ENCODE data around the gene ZNF79. TPM values are rescaled to one million over a fixed set of nuclear protein-coding genes. Genes with fewer than 3 reads are reported as not detected.

The ZNF79 gene
- total and polyA plus RNA-seq, 2 donors from 2014 or later = 2.1 to 9.1 TPM

- DNase-seq (peak in 1 of 5 donors; percentile 18), FAIRE-seq (no peak)
- intact Hi-C loops (cut with DNase I) = no loop called here
- Histone ChIP-seq H3K4me1 (ENCODE audit: control insufficient read depth in 2 of 3, insufficient read depth in 2 of 3, low read depth in 1 of 3, low read length in 3 of 3) (peaks cover 0 to 8% (median 0%) of the 10 kb centered on the region in 3 donors), H3K9ac (ENCODE audit: low read length in 3 of 3) (no peak overlapping the region), H3K27ac (ENCODE audit: low read depth in 2 of 2, low read length in 2 of 2) (no peak overlapping the region), H3K4me3 (ENCODE audit: low read length in 3 of 3) (no peak overlapping the region), H3K9me3 (ENCODE audit: control insufficient read depth in 2 of 3, insufficient read depth in 1 of 3, low read length in 3 of 3) (no peaks in the 10 kb centered on the region), H3K27me3 (ENCODE audit: control insufficient read depth, insufficient read depth, low read length) (no peaks in the 10 kb centered on the region), H3K36me3 (ENCODE audit: control insufficient read depth in 2 of 3, insufficient read depth in 3 of 3, low read length in 3 of 3) (peaks cover 0 to 5% (median 5%) of the 10 kb centered on the region in 3 donors)
- TF ChIP-seq CTCF (IDR thresholded peaks at IDR 0.05; ENCODE audit: borderline replicate concordance, extremely low read depth, insufficient read depth) = peak; percentile 21
Measured at GRCh38 chr9:127455324-127455992, 31.3 kb downstream of the ZNF79 start.

- intact Hi-C loops (cut with DNase I) = no loop called here
- FAIRE-seq = no peak
Measured at GRCh38 chr9:127457191-127457878, 33.2 kb downstream of the ZNF79 start.

GRCh38 chr9:127458921-127459320, 34.7 kb downstream of the ZNF79 start:
- no peak for DNase-seq
- intact Hi-C loops (cut with DNase I) = no loop called here
- FAIRE-seq = no peak
- H3K4me3 ChIP-seq (ENCODE audit: low read length in 3 of 3) = no peak overlapping the region
- H3K9ac ChIP-seq (ENCODE audit: low read length in 3 of 3) = no peak overlapping the region
- no peak overlapping the region for H3K27ac ChIP-seq (ENCODE audit: low read depth in 2 of 2, low read length in 2 of 2)
- H3K27me3 ChIP-seq (ENCODE audit: control insufficient read depth, insufficient read depth, low read length) = no peaks in the 10 kb centered on the region
- no peak for TF ChIP-seq CTCF (IDR thresholded peaks at IDR 0.05; ENCODE audit: borderline replicate concordance, extremely low read depth, insufficient read depth)
- no peaks in the 10 kb centered on the region for H3K4me1 ChIP-seq (ENCODE audit: control insufficient read depth in 2 of 3, insufficient read depth in 2 of 3, low read depth in 1 of 3, low read length in 3 of 3)
- H3K9me3 ChIP-seq (ENCODE audit: control insufficient read depth in 2 of 3, insufficient read depth in 1 of 3, low read length in 3 of 3) = no peaks in the 10 kb centered on the region
- peaks cover 2 to 24% (median 18%) of the 10 kb centered on the region in 3 donors for H3K36me3 ChIP-seq (ENCODE audit: control insufficient read depth in 2 of 3, insufficient read depth in 3 of 3, low read length in 3 of 3)

More at GRCh38 chr9:127457191-127457878, 33.2 kb downstream of the ZNF79 start:
- H3K9ac ChIP-seq (ENCODE audit: low read length in 3 of 3) = no peak overlapping the region
- no peak overlapping the region for H3K4me3 ChIP-seq (ENCODE audit: low read length in 3 of 3)
- H3K27ac ChIP-seq (ENCODE audit: low read depth in 2 of 2, low read length in 2 of 2) = no peak overlapping the region
- TF ChIP-seq CTCF (IDR thresholded peaks at IDR 0.05; ENCODE audit: borderline replicate concordance, extremely low read depth, insufficient read depth) = no peak
- no peaks in the 10 kb centered on the region for H3K27me3 ChIP-seq (ENCODE audit: control insufficient read depth, insufficient read depth, low read length)
- no peak for DNase-seq
- H3K36me3 ChIP-seq (ENCODE audit: control insufficient read depth in 2 of 3, insufficient read depth in 3 of 3, low read length in 3 of 3) = peaks cover 2 to 17% (median 12%) of the 10 kb centered on the region in 3 donors
- H3K9me3 ChIP-seq (ENCODE audit: control insufficient read depth in 2 of 3, insufficient read depth in 1 of 3, low read length in 3 of 3) = no peaks in the 10 kb centered on the region
- H3K4me1 ChIP-seq (ENCODE audit: control insufficient read depth in 2 of 3, insufficient read depth in 2 of 3, low read depth in 1 of 3, low read length in 3 of 3) = peaks cover 0 to 4% (median 0%) of the 10 kb centered on the region in 3 donors
